SK-N-SH (cell line): ENCODE data around the gene ZNF33B. TPM values are rescaled to one million over a fixed set of nuclear protein-coding genes. Genes with fewer than 3 reads are reported as not detected.

ENCODE experiments used
- CTCF ChIA-PET: fragments of 300-600, 350-600 bp; formaldehyde crosslinking; extraction: SDS; loops from one replicate; lab custom pipeline; 2021; lab: Yijun Ruan, JAX
- POLR2A ChIA-PET: fragments of 350-600 bp; sonication (Branson Sonifier 250); formaldehyde crosslinking; extraction: SDS; loops from one replicate; lab custom pipeline; 2020; ENCODE audit warnings: antibody characterized with exemption, inconsistent platforms; lab: Yijun Ruan, JAX
- DNase-seq: peaks from one replicate; pipeline ENCODE4 v3.0.0; 2012
- H2AFZ ChIP-seq: fragments of 200-600 bp; sonication (generic); 2 replicates; pipeline ENCODE4 v1.8.1; 2016; ENCODE audit warnings: antibody characterized with exemption, mild to moderate bottlenecking, low read depth
- H3F3A ChIP-seq: fragments of 200-600 bp; sonication (generic); replicated peaks from 2 replicates; pipeline ENCODE3; 2016; ENCODE audit warnings: antibody characterized with exemption, mild to moderate bottlenecking; ENCODE audit not compliant: insufficient read depth
- H3K27ac ChIP-seq, 2 experiments: fragments of 200-500 bp in 1 of 2; fragments of 200-600 bp in 1 of 2; sonication (Bioruptor generic) in 1 of 2; sonication (generic), shearing (Covaris generic) in 1 of 2; 2 replicates each; pipeline versions ENCODE4 v1.5.1 to v1.6.1; 2014 to 2016; ENCODE audit warnings: low read depth in 2 of 2, inconsistent platforms in 1 of 2, low read length in 1 of 2, mild to moderate bottlenecking in 1 of 2, mixed read lengths in 1 of 2
- H3K27me3 ChIP-seq: fragments of 200-600 bp; sonication (generic), shearing (Covaris generic); 2 replicates; pipeline ENCODE4 v1.6.1; 2016; ENCODE audit warnings: mixed run types; ENCODE audit not compliant: insufficient read depth
- H3K36me3 ChIP-seq, 2 experiments: fragments of 200-500 bp in 1 of 2; fragments of 200-600 bp in 1 of 2; sonication (Bioruptor generic) in 1 of 2; sonication (generic) in 1 of 2; replicated peaks in 1 of 2; 2 replicates each; pipeline versions ENCODE3 to v1.5.1; 2014 to 2016; ENCODE audit warnings: low read length in 1 of 2, mild to moderate bottlenecking in 1 of 2; ENCODE audit not compliant: insufficient read depth in 2 of 2, control insufficient read depth in 1 of 2
- H3K4me1 ChIP-seq, 2 experiments: fragments of 200-500 bp in 1 of 2; fragments of 200-600 bp in 1 of 2; sonication (Bioruptor generic) in 1 of 2; sonication (generic), shearing (Covaris generic) in 1 of 2; 2 replicates each; pipeline versions ENCODE4 v1.5.1 to v1.6.1; 2014 to 2016; ENCODE audit warnings: low read depth in 1 of 2, low read length in 1 of 2, mixed run types in 1 of 2; ENCODE audit not compliant: insufficient read depth in 2 of 2, control insufficient read depth in 1 of 2
- H3K4me2 ChIP-seq: fragments of 200-600 bp; sonication (generic), shearing (Covaris generic); 2 replicates; pipeline ENCODE4 v1.6.1; 2017; ENCODE audit warnings: mixed run types
- H3K4me3 ChIP-seq, 2 experiments: fragments of 200-500 bp in 1 of 2; fragments of 200-600 bp in 1 of 2; sonication (Bioruptor generic) in 1 of 2; sonication (generic), shearing (Covaris generic) in 1 of 2; 2 replicates each; pipeline versions ENCODE4 v1.5.1 to v1.8.1; 2014 to 2016; ENCODE audit warnings: low read depth in 2 of 2, inconsistent platforms in 1 of 2, low read length in 1 of 2, mild to moderate bottlenecking in 1 of 2, mixed read lengths in 1 of 2, moderate library complexity in 1 of 2
- H3K79me2 ChIP-seq: fragments of 200-600 bp; sonication (generic); 2 replicates; pipeline ENCODE4 v1.8.1; 2017; ENCODE audit warnings: mild to moderate bottlenecking; ENCODE audit not compliant: insufficient read depth
- H3K9ac ChIP-seq: fragments of 200-600 bp; sonication (generic); 2 replicates; pipeline ENCODE4 v1.6.1; 2017; ENCODE audit warnings: mixed run types
- H3K9me2 ChIP-seq: fragments of 200-600 bp; sonication (generic); 2 replicates; pipeline ENCODE4 v1.6.1; 2017; ENCODE audit warnings: mixed run types
- H3K9me3 ChIP-seq: fragments of 200-600 bp; sonication (generic); 2 replicates; pipeline ENCODE4 v1.6.1; 2017; ENCODE audit warnings: mixed run types, mild to moderate bottlenecking, moderate library complexity
- H4K20me1 ChIP-seq: fragments of 200-600 bp; sonication (generic); 2 replicates; pipeline ENCODE4 v1.6.1; 2017; ENCODE audit warnings: mild to moderate bottlenecking, mixed run types; ENCODE audit not compliant: insufficient read depth
- CHD2 ChIP-seq: fragments of 150-350 bp; IDR thresholded peaks from 2 replicates; pipeline ENCODE4 v1.6.1; 2018; ENCODE audit warnings: low read length; ENCODE audit not compliant: partially characterized antibody
- CTCF ChIP-seq: fragments of 200-600 bp; sonication (generic); IDR thresholded peaks from 2 replicates; pipeline ENCODE4 v1.6.1; 2017; ENCODE audit warnings: antibody characterized with exemption, mild to moderate bottlenecking, moderate library complexity
- EP300 ChIP-seq, 2 experiments: IDR thresholded peaks; 2 replicates each; pipeline versions ENCODE4 v1.4.0 to v1.6.1; 2012; ENCODE audit warnings: borderline replicate concordance in 1 of 2, low read depth in 1 of 2, low read length in 1 of 2
- EZH2phosphoT487 ChIP-seq: fragments of 200-600 bp; sonication (generic); IDR thresholded peaks from 2 replicates; pipeline ENCODE4 v1.6.1; 2017; ENCODE audit warnings: low read depth, mixed run types, mild to moderate bottlenecking, antibody characterized with exemption, moderate library complexity, borderline replicate concordance
- FOSL2 ChIP-seq: IDR thresholded peaks from 2 replicates; pipeline ENCODE4 v1.4.0; 2012; ENCODE audit warnings: low read depth, mild to moderate bottlenecking, moderate library complexity, borderline replicate concordance
- FOXJ3 ChIP-seq: sonication (generic); formaldehyde crosslinking; IDR thresholded peaks from 2 replicates; pipeline ENCODE4 v1.5.1; 2020; ENCODE audit warnings: mild to moderate bottlenecking, missing genetic modification reagents
- FOXM1 ChIP-seq: IDR thresholded peaks from 2 replicates; pipeline ENCODE4 v1.4.0; 2012; ENCODE audit warnings: low read depth, mild to moderate bottlenecking
- JUND ChIP-seq: IDR thresholded peaks from 2 replicates; pipeline ENCODE4 v1.4.0; 2012
- NFIC ChIP-seq: IDR thresholded peaks from 2 replicates; pipeline ENCODE4 v1.4.0; 2012; ENCODE audit warnings: borderline replicate concordance
- POLR2AphosphoS5 ChIP-seq: IDR thresholded peaks from 2 replicates; pipeline ENCODE4 v1.6.1; 2012; ENCODE audit warnings: low read depth, low read length
- RXRA ChIP-seq: IDR thresholded peaks from 2 replicates; pipeline ENCODE4 v1.4.0; 2012; ENCODE audit warnings: low read depth, mild to moderate bottlenecking, borderline replicate concordance
- TCF12 ChIP-seq: IDR thresholded peaks from 2 replicates; pipeline ENCODE4 v1.4.0; 2012
- TEAD4 ChIP-seq: IDR thresholded peaks from 2 replicates; pipeline ENCODE4 v1.4.0; 2012; ENCODE audit warnings: mild to moderate bottlenecking, borderline replicate concordance; ENCODE audit not compliant: insufficient read depth
- USF2 ChIP-seq: fragments of 150-350 bp; IDR thresholded peaks from 2 replicates; pipeline ENCODE4 v1.6.1; 2017; ENCODE audit warnings: antibody characterized with exemption, low read length, low read depth, borderline replicate concordance
- YY1 ChIP-seq: IDR thresholded peaks from 2 replicates; pipeline ENCODE4 v1.4.0; 2012; ENCODE audit warnings: low read depth, mild to moderate bottlenecking
- WGBS: methylation state at CpG from one replicate; pipeline ENCODE4 v1.1.6; 2017; ENCODE audit warnings: low lambda C conversion rate; 5-methylcytosine and 5-hydroxymethylcytosine counted together
- polyA plus RNA-seq, 3 experiments: library from polyadenylated mRNA; depleted of rRNA; stranded (reverse); fragments of >200 nt; gene quantifications; 2 replicates each; pipeline ENCODE4 v1.2.3, GENCODE V29; 2012
- small RNA-seq, 7 experiments: library from RNA; depleted of rRNA; stranded (forward); fragments of <200 nt; gene quantifications; one replicate each; pipeline ENCODE3, GENCODE V24; 2012
- TF ChIP-seq, protein P1 (sequence below): IDR thresholded peaks from 2 replicates; pipeline ENCODE4 v1.4.0; 2012; ENCODE audit warnings: low read depth, borderline replicate concordance
- TF ChIP-seq, protein P2 (sequence below): IDR thresholded peaks from 2 replicates; pipeline ENCODE4 v1.6.1; 2012; ENCODE audit warnings: mild to moderate bottlenecking, low read depth, low read length, moderate library complexity

The ZNF33B gene
- polyA plus RNA-seq, 1 of the 3 experiments (the other 2 are of a cell fraction), result 5.6 TPM

DNA sequence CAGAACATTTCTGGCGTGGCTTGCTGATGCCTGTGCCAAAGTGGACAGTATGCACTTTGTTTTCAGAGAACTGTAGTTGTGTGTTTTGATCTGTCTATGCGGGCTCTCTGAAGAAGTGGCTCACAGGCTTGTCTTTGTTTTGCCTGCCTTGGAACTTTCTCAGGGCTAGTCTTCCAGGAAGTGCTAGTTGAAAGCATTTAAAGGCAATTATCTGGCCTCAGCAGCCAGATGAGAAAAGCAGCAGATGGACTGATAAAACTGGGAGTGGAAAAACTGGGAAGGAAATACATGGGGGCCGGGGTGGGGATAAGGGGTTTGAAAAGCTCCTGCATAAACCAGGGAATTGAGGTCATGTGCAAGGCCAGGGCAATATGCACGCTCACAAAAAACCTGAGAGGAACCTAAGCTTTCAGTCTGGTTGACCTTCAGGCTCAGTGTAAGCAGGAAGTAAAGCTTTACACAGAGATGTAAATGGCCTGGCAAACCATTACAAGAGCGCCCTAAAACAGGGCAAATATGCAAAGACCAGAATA, 94.5 kb downstream of the ZNF33B start:
- Histone ChIP-seq H3F3A (no peaks in the 10 kb centered on the region), H3K4me3 (no peak overlapping the region; a peak in 1 of 4 replicates), H3K79me2 (peaks cover 3% of the 10 kb centered on the region), H3K9me3 (peaks cover 39% of the 10 kb centered on the region), H4K20me1 (no peaks in the 10 kb centered on the region), H3K9ac (no peak overlapping the region), H3K4me1 (no peaks in the 10 kb centered on the region), H3K27ac (no peak overlapping the region), H3K9me2 (no peaks in the 10 kb centered on the region), H3K36me3 (peaks cover 2 to 22% of the 10 kb centered on the region in 2 experiments), H3K4me2 (no peak overlapping the region), H3K27me3 (no peaks in the 10 kb centered on the region), H2AFZ (no peak overlapping the region)
- POLR2A ChIA-PET, result no interaction called here
- WGBS, result 74% methylated on average over 5 of the region's 5 CpGs
- DNase-seq, result no peak
- TF ChIP-seq, protein P1, sequence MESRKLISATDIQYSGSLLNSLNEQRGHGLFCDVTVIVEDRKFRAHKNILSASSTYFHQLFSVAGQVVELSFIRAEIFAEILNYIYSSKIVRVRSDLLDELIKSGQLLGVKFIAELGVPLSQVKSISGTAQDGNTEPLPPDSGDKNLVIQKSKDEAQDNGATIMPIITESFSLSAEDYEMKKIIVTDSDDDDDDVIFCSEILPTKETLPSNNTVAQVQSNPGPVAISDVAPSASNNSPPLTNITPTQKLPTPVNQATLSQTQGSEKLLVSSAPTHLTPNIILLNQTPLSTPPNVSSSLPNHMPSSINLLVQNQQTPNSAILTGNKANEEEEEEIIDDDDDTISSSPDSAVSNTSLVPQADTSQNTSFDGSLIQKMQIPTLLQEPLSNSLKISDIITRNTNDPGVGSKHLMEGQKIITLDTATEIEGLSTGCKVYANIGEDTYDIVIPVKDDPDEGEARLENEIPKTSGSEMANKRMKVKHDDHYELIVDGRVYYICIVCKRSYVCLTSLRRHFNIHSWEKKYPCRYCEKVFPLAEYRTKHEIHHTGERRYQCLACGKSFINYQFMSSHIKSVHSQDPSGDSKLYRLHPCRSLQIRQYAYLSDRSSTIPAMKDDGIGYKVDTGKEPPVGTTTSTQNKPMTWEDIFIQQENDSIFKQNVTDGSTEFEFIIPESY, result no peak
- TF ChIP-seq, protein P2, sequence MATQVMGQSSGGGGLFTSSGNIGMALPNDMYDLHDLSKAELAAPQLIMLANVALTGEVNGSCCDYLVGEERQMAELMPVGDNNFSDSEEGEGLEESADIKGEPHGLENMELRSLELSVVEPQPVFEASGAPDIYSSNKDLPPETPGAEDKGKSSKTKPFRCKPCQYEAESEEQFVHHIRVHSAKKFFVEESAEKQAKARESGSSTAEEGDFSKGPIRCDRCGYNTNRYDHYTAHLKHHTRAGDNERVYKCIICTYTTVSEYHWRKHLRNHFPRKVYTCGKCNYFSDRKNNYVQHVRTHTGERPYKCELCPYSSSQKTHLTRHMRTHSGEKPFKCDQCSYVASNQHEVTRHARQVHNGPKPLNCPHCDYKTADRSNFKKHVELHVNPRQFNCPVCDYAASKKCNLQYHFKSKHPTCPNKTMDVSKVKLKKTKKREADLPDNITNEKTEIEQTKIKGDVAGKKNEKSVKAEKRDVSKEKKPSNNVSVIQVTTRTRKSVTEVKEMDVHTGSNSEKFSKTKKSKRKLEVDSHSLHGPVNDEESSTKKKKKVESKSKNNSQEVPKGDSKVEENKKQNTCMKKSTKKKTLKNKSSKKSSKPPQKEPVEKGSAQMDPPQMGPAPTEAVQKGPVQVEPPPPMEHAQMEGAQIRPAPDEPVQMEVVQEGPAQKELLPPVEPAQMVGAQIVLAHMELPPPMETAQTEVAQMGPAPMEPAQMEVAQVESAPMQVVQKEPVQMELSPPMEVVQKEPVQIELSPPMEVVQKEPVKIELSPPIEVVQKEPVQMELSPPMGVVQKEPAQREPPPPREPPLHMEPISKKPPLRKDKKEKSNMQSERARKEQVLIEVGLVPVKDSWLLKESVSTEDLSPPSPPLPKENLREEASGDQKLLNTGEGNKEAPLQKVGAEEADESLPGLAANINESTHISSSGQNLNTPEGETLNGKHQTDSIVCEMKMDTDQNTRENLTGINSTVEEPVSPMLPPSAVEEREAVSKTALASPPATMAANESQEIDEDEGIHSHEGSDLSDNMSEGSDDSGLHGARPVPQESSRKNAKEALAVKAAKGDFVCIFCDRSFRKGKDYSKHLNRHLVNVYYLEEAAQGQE, result no peak
- TF ChIP-seq POLR2AphosphoS5, result no peak
- no peak for TF ChIP-seq FOSL2
- TF ChIP-seq TCF12, result no peak
- TF ChIP-seq CTCF, result no peak
- no peak for TF ChIP-seq FOXM1
- no peak for TF ChIP-seq RXRA
- no peak for TF ChIP-seq YY1
- TF ChIP-seq CHD2, result no peak
- no peak for TF ChIP-seq EZH2phosphoT487
- TF ChIP-seq USF2, result no peak
- TF ChIP-seq NFIC, result no peak
- no peak for TF ChIP-seq EP300 (IDR thresholded peaks at IDR 0.05; ENCODE audit: borderline replicate concordance in 1 of 2, low read depth in 1 of 2, low read length in 1 of 2)
- TF ChIP-seq JUND, result no peak
- no peak for TF ChIP-seq TEAD4
- no peak for TF ChIP-seq FOXJ3
- CTCF ChIA-PET, result no interaction called here

Small RNA genes within 50 kb of the gene (small RNA-seq; reads per million reads assigned to genes)
- gene AL022345.1 (0 reads per million in 7 experiments), gene AL022345.2 (0 reads per million in 7 experiments), gene AL022345.3 (0 reads per million in 7 experiments), gene FXYD6P1 (0 reads per million in 7 experiments), gene RNU6-1170P (0 reads per million in 7 experiments)

Other genes with a start within 250 kb of the ZNF33B start
- gene BMS1, start 144.2 kb upstream of the ZNF33B start, polyA plus RNA-seq (2012; rRNA removed), result 4.9 and 5.3 TPM in 2 replicates